Cardiac fibroblast (primary cell): Measurements from ENCODE around the gene CMA1.
"Not testable (repeated sequence)": the region's sequence is repeated elsewhere in the genome, so short reads cannot be mapped to it uniquely, and the experiment has no call there.

Experiments used
- DNase-seq, 2 donors: peaks; one replicate each; pipeline versions ENCODE4 v3.0.0 to v3.0.0-alpha.2; 2010; ENCODE audit warnings: low read depth in 2 of 2
- H3K4me3 ChIP-seq, 2 donors: replicated peaks in 1 of 2; 1 replicate in 1 of 2; 2 replicates in 1 of 2; pipeline ENCODE4 v1.5.1; 2011; ENCODE audit warnings: low read depth in 2 of 2, low read length in 2 of 2, mild to moderate bottlenecking in 2 of 2, moderate library complexity in 1 of 2
- CTCF ChIP-seq: IDR thresholded peaks from one replicate; pipeline ENCODE4 v1.5.1; 2011; ENCODE audit warnings: low read depth, mild to moderate bottlenecking, low read length, inconsistent platforms

CMA1 gene

GRCh38 chr14:24481622-24482324 lies 26.3 kb downstream of the CMA1 start:
- peak; percentile 26 to 43 for DNase-seq
- peak; percentile 78 for TF ChIP-seq CTCF
- H3K4me3 ChIP-seq = no peak overlapping the region

GRCh38 chr14:24479999-24480398 lies 28.1 kb downstream of the CMA1 start:
- DNase-seq = not testable (repeated sequence)

GRCh38 chr14:24475261-24475660 lies 32.8 kb downstream of the CMA1 start:
- TF ChIP-seq CTCF = no peak
- no peak for DNase-seq
- H3K4me3 ChIP-seq = no peak overlapping the region

More at GRCh38 chr14:24479999-24480398, 28.1 kb downstream of the CMA1 start:
- not testable (repeated sequence) for H3K4me3 ChIP-seq

- no peak overlapping the region for H3K4me3 ChIP-seq
- no peak for DNase-seq
- TF ChIP-seq CTCF = no peak
These were observed 34.9 kb downstream of the CMA1 start for GRCh38 chr14:24473211-24473610.

- DNase-seq, H3K4me3 ChIP-seq: not testable (repeated sequence)
These were observed 37.6 kb downstream of the CMA1 start for GRCh38 chr14:24470450-24470849.

GRCh38 chr14:24465805-24466204 lies 42.3 kb downstream of the CMA1 start:
- no peak for DNase-seq
- TF ChIP-seq CTCF = no peak
- H3K4me3 ChIP-seq = no peak overlapping the region

- no peak for DNase-seq
- no peak for TF ChIP-seq CTCF
- H3K4me3 ChIP-seq = no peak overlapping the region
These were observed 42.7 kb downstream of the CMA1 start for GRCh38 chr14:24465368-24465767.
